ENCODE measurements around the gene MYO19. TPM values are rescaled to one million over a fixed set of nuclear protein-coding genes. Genes with fewer than 3 reads are reported as not detected.

Gene MYO19
- polyA plus RNA-seq, 1 experiment: 46.9 TPM

GRCh38 chr17:36529121-36529520 is 5.5 kb downstream of the MYO19 start:
- ChIA-PET POLR2A (interaction anchor here (0.7 kb wide), 1 partner anchor 17 kb away, joined by 7 read pairs; no protein-coding TSS in a partner anchor), CTCF (interaction anchor here (0.6 kb wide), 1 partner anchor 37 kb away, joined by 3 read pairs; no protein-coding TSS in a partner anchor)
- peaks cover 17% of the 10 kb centered on the region for H3K36me3 ChIP-seq (ENCODE audit: control insufficient read depth, insufficient read depth, low read length)
- H3K4me3 ChIP-seq (ENCODE audit: low read depth, low read length): no peak overlapping the region
- TF ChIP-seq CTCF (IDR thresholded peaks at IDR 0.05; ENCODE audit: insufficient read depth, low read depth, low read length): no peak
- H3K27me3 ChIP-seq (ENCODE audit: control insufficient read depth, insufficient read depth, low read length): no peaks in the 10 kb centered on the region
- peak; percentile 8 for DNase-seq (ENCODE audit: low read depth)

- TF ChIP-seq CTCF (IDR thresholded peaks at IDR 0.05; ENCODE audit: insufficient read depth, low read depth, low read length): no peak
- H3K36me3 ChIP-seq (ENCODE audit: control insufficient read depth, insufficient read depth, low read length): peaks cover 17% of the 10 kb centered on the region
- no peak overlapping the region for H3K4me3 ChIP-seq (ENCODE audit: low read depth, low read length)
- DNase-seq (ENCODE audit: low read depth): no peak
- POLR2A ChIA-PET: no interaction called here
- CTCF ChIA-PET: no interaction called here
- no peaks in the 10 kb centered on the region for H3K27me3 ChIP-seq (ENCODE audit: control insufficient read depth, insufficient read depth, low read length)
Measured at GRCh38 chr17:36527621-36528250, 6.9 kb downstream of the MYO19 start.

- CTCF ChIA-PET: no interaction called here
- no peak for DNase-seq (ENCODE audit: low read depth)
- H3K27me3 ChIP-seq (ENCODE audit: control insufficient read depth, insufficient read depth, low read length): no peaks in the 10 kb centered on the region
- TF ChIP-seq CTCF (IDR thresholded peaks at IDR 0.05; ENCODE audit: insufficient read depth, low read depth, low read length): no peak
- no peak overlapping the region for H3K4me3 ChIP-seq (ENCODE audit: low read depth, low read length)
- peaks cover 15% of the 10 kb centered on the region for H3K36me3 ChIP-seq (ENCODE audit: control insufficient read depth, insufficient read depth, low read length)
- POLR2A ChIA-PET: no interaction called here
Measured at GRCh38 chr17:36525888-36526287, 8.8 kb downstream of the MYO19 start.

GRCh38 chr17:36525113-36525512 is 9.6 kb downstream of the MYO19 start:
- H3K4me3 ChIP-seq (ENCODE audit: low read depth, low read length): no peak overlapping the region
- CTCF ChIA-PET: interaction anchor here (0.8 kb wide), 1 partner anchor 8 kb away, joined by 3 read pairs; no protein-coding TSS in a partner anchor
- TF ChIP-seq CTCF (IDR thresholded peaks at IDR 0.05; ENCODE audit: insufficient read depth, low read depth, low read length): no peak
- H3K27me3 ChIP-seq (ENCODE audit: control insufficient read depth, insufficient read depth, low read length): no peaks in the 10 kb centered on the region
- H3K36me3 ChIP-seq (ENCODE audit: control insufficient read depth, insufficient read depth, low read length): peaks cover 15% of the 10 kb centered on the region
- POLR2A ChIA-PET: no interaction called here
- DNase-seq (ENCODE audit: low read depth): no peak

- Histone ChIP-seq H3K36me3 (ENCODE audit: control insufficient read depth, insufficient read depth, low read length) (peaks cover 15% of the 10 kb centered on the region), H3K4me3 (ENCODE audit: low read depth, low read length) (no peak overlapping the region), H3K27me3 (ENCODE audit: control insufficient read depth, insufficient read depth, low read length) (no peaks in the 10 kb centered on the region)
- no peak for TF ChIP-seq CTCF (IDR thresholded peaks at IDR 0.05; ENCODE audit: insufficient read depth, low read depth, low read length)
- DNase-seq (ENCODE audit: low read depth): no peak
- ChIA-PET CTCF (interaction anchor here (0.8 kb wide), 1 partner anchor 9 kb away, joined by 3 read pairs; no protein-coding TSS in a partner anchor), POLR2A (no interaction called here)
Measured at GRCh38 chr17:36524428-36524876, 10.2 kb downstream of the MYO19 start.

Measured in BJ (cell line).